Prostate gland (tissue), 2 donors: ENCODE results near the gene MRM1.

Source experiments
- POLR2A ChIP-seq: fragments of 450-650 bp; IDR thresholded peaks from one replicate; pipeline ENCODE4 v1.6.1; 2016; ENCODE audit warnings: antibody characterized with exemption, mild to moderate bottlenecking
- POLR2AphosphoS5 ChIP-seq: sonication (generic); formaldehyde crosslinking; IDR thresholded peaks from one replicate; pipeline ENCODE4 v1.6.1; 2017; ENCODE audit warnings: antibody characterized with exemption
- TF ChIP-seq, protein P1 (sequence below), 4 experiments: fragments of 200-600 bp in 2 of 4; fragments of 450-650 bp in 2 of 4; sonication (generic) in 2 of 4; IDR thresholded peaks; 1 replicate in 3 of 4; 2 replicates in 1 of 4; pipeline ENCODE4 v1.5.1; 2016 to 2019; ENCODE audit warnings: antibody characterized with exemption in 4 of 4, mild to moderate bottlenecking in 2 of 4, moderate library complexity in 2 of 4

DNA sequence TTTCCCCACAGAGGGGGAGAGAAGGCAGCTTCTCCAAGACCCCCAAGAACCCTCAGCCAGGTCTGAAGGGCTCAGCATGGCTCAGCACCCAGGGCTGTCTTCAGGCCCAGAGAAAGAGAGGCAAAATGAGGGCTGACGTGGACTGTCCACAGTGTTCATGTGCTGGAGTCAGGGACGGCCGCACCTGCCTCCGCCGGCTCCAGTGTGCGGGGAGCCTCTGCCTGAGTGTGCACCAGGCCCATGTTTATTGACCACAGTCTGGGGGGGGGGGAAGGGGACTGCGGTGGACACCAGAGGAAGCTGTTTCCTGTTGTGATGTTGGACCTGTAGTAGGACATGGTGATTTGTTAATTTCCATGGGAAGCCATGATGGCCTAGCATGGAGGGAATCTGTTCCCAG, 6.9 kb downstream of the MRM1 start:
- TF ChIP-seq, protein P1, sequence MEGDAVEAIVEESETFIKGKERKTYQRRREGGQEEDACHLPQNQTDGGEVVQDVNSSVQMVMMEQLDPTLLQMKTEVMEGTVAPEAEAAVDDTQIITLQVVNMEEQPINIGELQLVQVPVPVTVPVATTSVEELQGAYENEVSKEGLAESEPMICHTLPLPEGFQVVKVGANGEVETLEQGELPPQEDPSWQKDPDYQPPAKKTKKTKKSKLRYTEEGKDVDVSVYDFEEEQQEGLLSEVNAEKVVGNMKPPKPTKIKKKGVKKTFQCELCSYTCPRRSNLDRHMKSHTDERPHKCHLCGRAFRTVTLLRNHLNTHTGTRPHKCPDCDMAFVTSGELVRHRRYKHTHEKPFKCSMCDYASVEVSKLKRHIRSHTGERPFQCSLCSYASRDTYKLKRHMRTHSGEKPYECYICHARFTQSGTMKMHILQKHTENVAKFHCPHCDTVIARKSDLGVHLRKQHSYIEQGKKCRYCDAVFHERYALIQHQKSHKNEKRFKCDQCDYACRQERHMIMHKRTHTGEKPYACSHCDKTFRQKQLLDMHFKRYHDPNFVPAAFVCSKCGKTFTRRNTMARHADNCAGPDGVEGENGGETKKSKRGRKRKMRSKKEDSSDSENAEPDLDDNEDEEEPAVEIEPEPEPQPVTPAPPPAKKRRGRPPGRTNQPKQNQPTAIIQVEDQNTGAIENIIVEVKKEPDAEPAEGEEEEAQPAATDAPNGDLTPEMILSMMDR (IDR thresholded peaks at IDR 0.05) = no peak
- TF ChIP-seq POLR2A (no peak), POLR2AphosphoS5 (no peak)
